Esophagus (tissue), 2 donors: ENCODE measurements around the gene VPREB3. TPM values are rescaled to one million over a fixed set of nuclear protein-coding genes. Genes with fewer than 3 reads are reported as not detected.

Source experiments
- H3K27ac ChIP-seq, 2 donors: one replicate each; pipeline ENCODE4 v1.5.1; 2013; ENCODE audit warnings: low read depth in 2 of 2, mild to moderate bottlenecking in 2 of 2, inconsistent platforms in 1 of 2, low read length in 1 of 2, moderate library complexity in 1 of 2
- H3K27me3 ChIP-seq, 2 donors: one replicate each; pipeline ENCODE4 v1.6.1; 2013; ENCODE audit warnings: low read length in 2 of 2, control low read depth in 1 of 2, mild to moderate bottlenecking in 1 of 2; ENCODE audit not compliant: insufficient read depth in 2 of 2, control insufficient read depth in 1 of 2
- H3K36me3 ChIP-seq, 2 donors: one replicate each; pipeline ENCODE4 v1.6.1; 2013; ENCODE audit warnings: low read length in 1 of 2; ENCODE audit not compliant: control insufficient read depth in 2 of 2, insufficient read depth in 2 of 2
- H3K4me1 ChIP-seq, 2 donors: one replicate each; pipeline ENCODE4 v1.6.1; 2013; ENCODE audit warnings: low read length in 1 of 2; ENCODE audit not compliant: control insufficient read depth in 2 of 2, insufficient read depth in 2 of 2
- H3K4me3 ChIP-seq, 2 donors: one replicate each; pipeline ENCODE4 v1.5.1; 2013; ENCODE audit warnings: low read length in 2 of 2, mild to moderate bottlenecking in 2 of 2, low read depth in 1 of 2, moderate library complexity in 1 of 2
- H3K9me3 ChIP-seq, 2 donors: one replicate each; pipeline ENCODE4 v1.6.1; 2013; ENCODE audit warnings: mild to moderate bottlenecking in 2 of 2, low read depth in 1 of 2, low read length in 1 of 2, moderate library complexity in 1 of 2; ENCODE audit not compliant: control insufficient read depth in 2 of 2, insufficient read depth in 1 of 2
- WGBS, 2 donors: extraction: QIAGEN DNeasy Blood & Tissue Kit; methylation state at CpG; one replicate each; pipeline ENCODE4 v1.1.7; 2013; 5-methylcytosine and 5-hydroxymethylcytosine counted together
- polyA plus RNA-seq, 2 donors: library from polyadenylated mRNA; stranded (reverse); fragments of 200-250 nt; gene quantifications; one replicate each; pipeline ENCODE4 v1.2.3, GENCODE V29; 2013
- donor health status: healthy with polysubstance abuse.
- donor health status: Bipolar disorder and iron deficiency.

The VPREB3 gene
- polyA plus RNA-seq, 2 donors: 0.45 to 0.98 TPM

DNA sequence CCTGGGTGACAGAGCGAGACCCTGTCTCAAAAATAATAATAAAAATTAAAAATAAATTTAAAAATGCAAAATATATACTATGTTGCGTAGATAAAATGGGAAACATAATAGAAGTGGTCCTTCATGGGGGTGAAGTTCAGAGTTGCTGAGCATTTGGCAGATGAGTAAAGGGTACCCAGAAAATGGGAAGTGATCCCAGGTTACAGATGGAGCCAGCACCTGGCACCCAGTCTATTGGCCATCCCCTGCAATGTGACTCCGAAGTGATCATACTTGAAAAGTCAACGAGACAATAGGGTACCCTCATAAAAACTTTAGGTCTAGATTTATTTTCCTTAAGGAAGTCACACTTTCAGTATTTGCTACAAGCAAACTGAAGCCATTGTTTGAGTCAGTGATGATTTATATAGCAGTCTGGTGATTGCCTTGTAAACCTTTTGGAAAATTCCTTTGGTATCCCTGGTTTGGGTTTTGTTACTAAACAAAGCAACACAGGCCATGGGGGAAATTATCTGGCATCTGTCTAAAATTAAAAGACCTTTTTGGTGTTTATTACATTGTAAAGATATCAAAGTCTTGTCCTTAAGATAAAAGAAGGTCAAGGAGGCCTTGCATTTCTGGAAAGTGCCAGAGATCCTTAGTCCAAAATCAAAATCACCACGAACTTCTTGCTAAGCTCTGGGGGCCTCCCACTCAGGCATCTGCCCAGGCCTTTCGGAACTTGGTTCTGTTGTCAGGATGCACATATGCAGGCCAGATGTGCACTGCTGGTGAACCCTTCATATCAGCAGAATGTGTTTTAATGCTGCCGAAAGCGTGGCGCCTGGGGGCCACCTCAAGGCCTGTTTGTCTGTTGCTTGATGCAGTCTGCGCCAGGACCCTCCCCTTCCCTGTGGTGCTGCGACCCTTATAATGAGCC lies 36.9 kb upstream of the VPREB3 start:
- H3K27me3 ChIP-seq: no peaks in the 10 kb centered on the region
- peaks cover 5 to 24% of the 10 kb centered on the region in 2 donors for H3K36me3 ChIP-seq
- 65 to 74% methylated on average over 11 of the region's 11 CpGs for WGBS, 2 donors
- H3K4me1 ChIP-seq: peaks cover 0 to 12% of the 10 kb centered on the region in 2 donors
- no peak overlapping the region for H3K27ac ChIP-seq
- no peaks in the 10 kb centered on the region for H3K9me3 ChIP-seq
- H3K4me3 ChIP-seq: no peak overlapping the region

GRCh38 chr22:23789638-23790037 lies 35.4 kb upstream of the VPREB3 start:
- Histone ChIP-seq H3K27ac (no peak overlapping the region), H3K4me3 (no peak overlapping the region), H3K4me1 (peaks cover 0 to 12% of the 10 kb centered on the region in 2 donors), H3K36me3 (peaks cover 5 to 21% of the 10 kb centered on the region in 2 donors), H3K9me3 (no peaks in the 10 kb centered on the region), H3K27me3 (no peaks in the 10 kb centered on the region)
- 82 to 83% methylated on average over 4 of the region's 4 CpGs for WGBS, 2 donors

DNA sequence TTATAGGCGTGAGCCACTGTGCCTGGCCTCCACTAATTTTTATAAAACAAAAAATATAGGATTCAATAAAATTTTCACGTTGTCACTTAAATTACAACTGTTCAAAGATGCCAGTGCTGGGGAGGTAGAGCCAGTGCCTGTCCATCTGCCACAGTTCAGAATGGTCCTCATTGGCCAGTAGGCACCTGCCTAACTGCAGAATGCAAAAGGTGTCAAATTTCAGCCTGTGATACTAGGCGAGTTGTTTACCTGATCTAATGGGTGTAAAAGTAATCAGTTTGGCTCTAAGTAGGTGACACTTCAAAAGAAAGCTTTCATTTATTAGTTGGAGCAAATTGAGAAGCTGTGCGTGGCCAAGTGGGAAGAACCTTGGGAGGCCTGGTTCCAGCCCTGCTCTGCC lies 34.9 kb upstream of the VPREB3 start:
- H3K27ac ChIP-seq: no peak overlapping the region
- no peaks in the 10 kb centered on the region for H3K27me3 ChIP-seq
- H3K4me1 ChIP-seq: peaks cover 0 to 12% of the 10 kb centered on the region in 2 donors
- no peaks in the 10 kb centered on the region for H3K9me3 ChIP-seq
- 61 to 65% methylated on average over 4 of the region's 4 CpGs for WGBS, 2 donors
- H3K36me3 ChIP-seq: peaks cover 5 to 21% of the 10 kb centered on the region in 2 donors
- no peak overlapping the region for H3K4me3 ChIP-seq

DNA sequence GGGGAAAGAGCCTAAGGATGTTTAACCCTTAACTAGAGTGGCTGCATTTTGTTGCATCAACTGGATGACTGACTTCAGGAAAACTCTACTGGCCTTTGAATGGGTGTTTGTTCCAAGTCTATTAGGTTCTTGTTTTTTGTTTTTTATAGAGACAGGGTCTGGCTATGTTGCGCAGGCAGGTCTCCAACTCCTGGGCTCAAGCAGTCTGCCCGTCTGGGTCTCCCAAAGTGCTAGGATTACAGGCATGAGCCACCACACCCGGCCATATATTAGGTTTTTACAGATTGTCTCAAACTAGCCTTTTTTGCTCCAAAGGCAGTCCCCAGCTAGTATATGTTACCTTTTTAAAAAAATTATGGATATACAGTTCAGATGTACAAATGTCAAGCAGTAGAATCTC lies 33.7 kb upstream of the VPREB3 start:
- 48 to 57% methylated on average over 3 of the region's 3 CpGs for WGBS, 2 donors
- peaks cover 0 to 12% of the 10 kb centered on the region in 2 donors for H3K4me1 ChIP-seq
- peak overlapping the region; percentile 66 to 91 for H3K4me3 ChIP-seq
- H3K36me3 ChIP-seq: peaks cover 5 to 16% of the 10 kb centered on the region in 2 donors
- no peak overlapping the region for H3K27ac ChIP-seq
- H3K9me3 ChIP-seq: no peaks in the 10 kb centered on the region
- H3K27me3 ChIP-seq: no peaks in the 10 kb centered on the region

DNA sequence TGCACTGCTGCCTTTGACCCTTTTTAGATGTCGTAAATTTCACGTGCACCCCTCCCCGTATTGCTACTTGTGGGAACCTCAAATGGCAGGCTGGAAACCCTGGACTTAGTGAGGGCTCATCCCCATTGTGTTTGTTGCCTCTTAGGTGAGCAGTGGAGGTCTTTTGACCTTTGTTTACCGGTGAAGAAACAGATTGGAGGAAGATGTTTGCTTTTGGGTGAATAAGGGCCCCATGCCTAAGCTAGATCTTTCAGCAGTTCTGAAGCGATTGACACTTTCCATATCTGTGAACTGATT lies 33.3 kb upstream of the VPREB3 start:
- H3K4me1 ChIP-seq: peaks cover 0 to 12% of the 10 kb centered on the region in 2 donors
- H3K27ac ChIP-seq: peak overlapping the region; percentile 51 to 100
- peak overlapping the region; percentile 66 to 91 for H3K4me3 ChIP-seq
- no peaks in the 10 kb centered on the region for H3K27me3 ChIP-seq
- 1 to 3% methylated on average over 5 of the region's 5 CpGs for WGBS, 2 donors
- H3K36me3 ChIP-seq: peaks cover 5 to 13% of the 10 kb centered on the region in 2 donors
- H3K9me3 ChIP-seq: no peaks in the 10 kb centered on the region

DNA sequence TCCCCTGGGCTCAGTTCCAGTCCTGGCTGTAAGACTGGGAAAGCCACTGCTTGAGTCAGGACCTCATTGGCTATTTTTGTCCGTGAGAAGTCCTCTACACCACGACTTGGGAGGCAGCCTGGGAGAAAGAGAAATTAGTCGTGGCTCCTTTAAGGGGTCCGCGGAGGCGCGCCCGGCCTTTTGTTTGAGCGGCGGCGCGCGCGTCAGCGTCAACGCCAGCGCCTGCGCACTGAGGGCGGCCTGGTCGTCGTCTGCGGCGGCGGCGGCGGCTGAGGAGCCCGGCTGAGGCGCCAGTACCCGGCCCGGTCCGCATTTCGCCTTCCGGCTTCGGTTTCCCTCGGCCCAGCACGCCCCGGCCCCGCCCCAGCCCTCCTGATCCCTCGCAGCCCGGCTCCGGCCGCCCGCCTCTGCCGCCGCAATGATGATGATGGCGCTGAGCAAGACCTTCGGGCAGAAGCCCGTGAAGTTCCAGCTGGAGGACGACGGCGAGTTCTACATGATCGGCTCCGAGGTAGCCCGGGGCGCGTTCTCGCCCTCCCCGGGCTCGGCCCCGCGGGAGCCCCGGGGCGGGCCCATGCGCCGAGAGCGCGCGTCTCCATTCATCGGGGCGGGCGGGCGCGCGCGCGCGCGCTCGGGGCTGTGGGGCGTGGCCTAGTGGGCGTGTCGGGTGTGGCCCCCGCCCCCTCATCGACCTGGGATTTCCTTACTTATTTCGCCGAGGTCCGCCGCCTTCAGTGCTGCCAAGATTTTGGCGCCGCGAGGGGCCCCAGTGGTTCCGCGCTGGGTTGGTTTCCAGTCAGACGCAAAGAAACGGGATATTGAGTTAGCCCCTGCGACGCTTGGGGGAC lies 32.8 kb upstream of the VPREB3 start, which contains the start of gene SMARCB1:
Gene SMARCB1 (plus strand): TSS at position 215 of the 848 bp plus-strand sequence. CDS start 204 bp downstream, at position 419.
- Histone ChIP-seq H3K27me3 (no peaks in the 10 kb centered on the region), H3K4me1 (peaks cover under 1 to 11% of the 10 kb centered on the region in 2 donors), H3K36me3 (peaks cover 5 to 8% of the 10 kb centered on the region in 2 donors), H3K27ac (peak within 1 kb of the TSS; percentile 98 to 100), H3K9me3 (no peaks in the 10 kb centered on the region), H3K4me3 (peak within 1 kb of the TSS; percentile 66 to 91)
- WGBS, 2 donors: 0% methylated on average over 96 to 97 of the region's 97 CpGs

GRCh38 chr22:23786261-23786710 lies 32.1 kb upstream of the VPREB3 start:
- Histone ChIP-seq H3K36me3 (peaks cover 0 to 3% of the 10 kb centered on the region in 2 donors), H3K9me3 (no peaks in the 10 kb centered on the region), H3K4me1 (peaks cover 4 to 15% of the 10 kb centered on the region in 2 donors), H3K27me3 (no peaks in the 10 kb centered on the region), H3K27ac (peak overlapping the region; percentile 98 to 100), H3K4me3 (peak overlapping the region; percentile 66 to 91)
- WGBS, 2 donors: 22 to 34% methylated on average over 9 of the region's 9 CpGs

- no peaks in the 10 kb centered on the region for H3K9me3 ChIP-seq
- H3K36me3 ChIP-seq: peaks cover 0 to 1% of the 10 kb centered on the region in 2 donors
- no peak overlapping the region for H3K4me3 ChIP-seq
- H3K4me1 ChIP-seq: peaks cover 4 to 15% of the 10 kb centered on the region in 2 donors
- H3K27me3 ChIP-seq: no peaks in the 10 kb centered on the region
- 64 to 75% methylated on average over 8 of the region's 8 CpGs for WGBS, 2 donors
- H3K27ac ChIP-seq: no peak overlapping the region
Measured at GRCh38 chr22:23784215-23784732, 30.0 kb upstream of the VPREB3 start.
